SK-N-SH treated with all-trans-retinoic acid at 6 μM for 48 hours (cell line): Measurements from ENCODE around the gene FGD5.

ENCODE experiments used
- ATAC-seq: fragments of 200-7000 bp; cut with Tn5 transposase; 3 replicates; pipeline ENCODE4 v1.9.1; 2020; ENCODE audit warnings: mild to moderate bottlenecking, moderate library complexity
- ARNTL ChIP-seq: fragments of 450-650 bp; formaldehyde crosslinking; IDR thresholded peaks from 2 replicates; pipeline ENCODE4 v1.5.0; 2020; ENCODE audit warnings: low read depth, mild to moderate bottlenecking, moderate library complexity, borderline replicate concordance
- BACH2 ChIP-seq: fragments of 250-450 bp; sonication (Bioruptor Pico); IDR thresholded peaks from 2 replicates; pipeline ENCODE4 v1.9.0; 2021; ENCODE audit warnings: mild to moderate bottlenecking, borderline replicate concordance
- CSDC2 ChIP-seq: fragments of 250-450 bp; sonication (Bioruptor Pico); IDR thresholded peaks from 2 replicates; pipeline ENCODE4 v1.5.0; 2020; ENCODE audit warnings: mild to moderate bottlenecking, moderate library complexity
- ESRRG ChIP-seq: fragments of 250-450 bp; sonication (Bioruptor Pico); IDR thresholded peaks from 2 replicates; pipeline ENCODE4 v1.6.1; 2021; ENCODE audit warnings: mild to moderate bottlenecking
- GLIS3 ChIP-seq: fragments of 250-450 bp; sonication (Bioruptor Pico); IDR thresholded peaks from 2 replicates; pipeline ENCODE4 v1.5.0; 2020; ENCODE audit warnings: mild to moderate bottlenecking, moderate library complexity
- ISL1 ChIP-seq: fragments of 250-450 bp; sonication (Bioruptor Pico); IDR thresholded peaks from 2 replicates; pipeline ENCODE4 v2.1.2; 2022; ENCODE audit warnings: mild to moderate bottlenecking, moderate library complexity
- OSR1 ChIP-seq: fragments of 250-450 bp; sonication (Bioruptor Pico); IDR thresholded peaks from 2 replicates; pipeline ENCODE4 v1.8.0; 2022; ENCODE audit warnings: moderate library complexity, mild to moderate bottlenecking, inconsistent platforms
- POU6F1 ChIP-seq: fragments of 250-450 bp; sonication (Bioruptor Pico); IDR thresholded peaks from 2 replicates; pipeline ENCODE4 v1.8.0; 2021; ENCODE audit warnings: low read depth, mild to moderate bottlenecking, moderate library complexity, borderline replicate concordance
- PPARA ChIP-seq: fragments of 250-450 bp; sonication (Bioruptor Pico); IDR thresholded peaks from 2 replicates; pipeline ENCODE4 v1.5.0; 2020; ENCODE audit warnings: mild to moderate bottlenecking, borderline replicate concordance
- RARB ChIP-seq: fragments of 250-450 bp; sonication (Bioruptor Pico); IDR thresholded peaks from 2 replicates; pipeline ENCODE4 v1.8.0; 2021; ENCODE audit warnings: mild to moderate bottlenecking, moderate library complexity
- SNAI2 ChIP-seq: fragments of 250-450 bp; sonication (Bioruptor Pico); IDR thresholded peaks from 2 replicates; pipeline ENCODE4 v1.5.0; 2020; ENCODE audit warnings: mild to moderate bottlenecking, moderate library complexity
- TCF4 ChIP-seq: fragments of 250-450 bp; sonication (Bioruptor Pico); IDR thresholded peaks from 2 replicates; pipeline ENCODE4 v1.8.0; 2021; ENCODE audit warnings: mild to moderate bottlenecking, moderate library complexity, borderline replicate concordance
- TOX ChIP-seq: fragments of 250-450 bp; sonication (Bioruptor Pico); IDR thresholded peaks from 2 replicates; pipeline ENCODE4 v1.8.0; 2021; ENCODE audit warnings: mild to moderate bottlenecking, moderate library complexity, borderline replicate concordance
- ZC3H10 ChIP-seq: fragments of 250-450 bp; sonication (Bioruptor Pico); IDR thresholded peaks from 2 replicates; pipeline ENCODE4 v1.5.1; 2021; ENCODE audit warnings: mild to moderate bottlenecking, moderate library complexity
- ZFP3 ChIP-seq: fragments of 250-450 bp; sonication (Bioruptor Pico); IDR thresholded peaks from 2 replicates; pipeline ENCODE4 v1.5.0; 2020; ENCODE audit warnings: mild to moderate bottlenecking, moderate library complexity
- ZFP30 ChIP-seq: fragments of 450-650 bp; formaldehyde crosslinking; IDR thresholded peaks from 2 replicates; pipeline ENCODE4 v1.5.0; 2022; ENCODE audit warnings: mild to moderate bottlenecking, moderate library complexity
- ZNF565 ChIP-seq: fragments of 450-650 bp; formaldehyde crosslinking; conservative IDR thresholded peaks from 2 replicates; pipeline ENCODE4 v1.5.0; 2020; ENCODE audit warnings: low read depth, mild to moderate bottlenecking, moderate library complexity
- ZNF70 ChIP-seq: fragments of 450-650 bp; formaldehyde crosslinking; IDR thresholded peaks from 2 replicates; pipeline ENCODE4 v1.5.0; 2020; ENCODE audit warnings: mild to moderate bottlenecking, moderate library complexity
- ZNF8 ChIP-seq: fragments of 450-650 bp; formaldehyde crosslinking; IDR thresholded peaks from 2 replicates; pipeline ENCODE4 v1.5.0; 2020; ENCODE audit warnings: mild to moderate bottlenecking, moderate library complexity
- TF ChIP-seq, protein P1 (sequence below): fragments of 250-450 bp; sonication (Bioruptor Pico); IDR thresholded peaks from 2 replicates; pipeline ENCODE4 v1.5.1; 2021; ENCODE audit warnings: mild to moderate bottlenecking, moderate library complexity
- TF ChIP-seq, protein P2 (sequence below): fragments of 250-450 bp; sonication (Bioruptor Pico); IDR thresholded peaks from 2 replicates; pipeline ENCODE4 v1.8.0; 2020; ENCODE audit warnings: mild to moderate bottlenecking, moderate library complexity, borderline replicate concordance
- TF ChIP-seq, protein P3 (sequence below): fragments of 250-450 bp; sonication (Bioruptor Pico); IDR thresholded peaks from 2 replicates; pipeline ENCODE4 v1.5.0; 2020; ENCODE audit warnings: mild to moderate bottlenecking, moderate library complexity

The FGD5 gene

DNA sequence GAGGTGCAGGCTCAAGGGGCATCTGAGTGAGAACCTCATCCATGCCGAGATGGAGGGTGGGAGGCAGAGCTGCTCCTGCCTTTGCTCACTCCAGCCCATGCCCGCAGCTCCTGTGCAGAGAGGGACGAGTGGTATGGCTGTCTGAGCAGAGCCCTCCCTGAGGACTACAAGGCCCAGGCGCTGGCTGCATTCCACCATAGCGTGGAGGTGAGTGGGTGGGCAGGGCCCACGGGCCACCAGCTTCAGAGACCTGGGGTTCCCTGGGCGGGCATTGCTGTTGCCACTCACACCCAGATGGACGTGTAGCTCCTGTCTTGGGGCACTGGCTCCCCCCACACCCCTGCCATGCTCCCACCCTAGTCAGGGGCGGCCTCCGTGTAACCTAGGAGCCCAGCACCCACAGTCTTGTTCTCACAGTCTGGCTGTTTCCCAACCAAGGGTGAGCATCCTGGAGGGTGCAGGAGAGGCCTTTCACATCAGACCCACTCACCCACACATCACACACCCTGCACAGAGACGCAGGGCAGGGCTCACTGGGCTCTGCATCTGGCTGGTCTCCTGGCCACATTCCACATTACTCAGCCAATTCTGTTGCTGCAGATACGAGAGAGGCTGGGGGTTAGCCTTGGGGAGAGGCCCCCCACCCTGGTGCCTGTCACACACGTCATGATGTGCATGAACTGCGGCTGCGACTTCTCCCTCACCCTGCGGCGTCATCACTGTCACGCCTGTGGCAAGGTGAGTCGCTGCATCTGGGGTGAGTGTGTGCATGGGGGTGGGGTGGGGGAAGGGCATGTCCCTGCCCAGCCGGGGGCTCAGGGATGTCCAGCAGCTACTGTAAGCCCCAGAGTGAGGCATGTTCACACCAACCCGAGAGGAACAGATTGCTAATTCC, 103.3 kb downstream of the FGD5 start:
- ATAC-seq = no peak

DNA sequence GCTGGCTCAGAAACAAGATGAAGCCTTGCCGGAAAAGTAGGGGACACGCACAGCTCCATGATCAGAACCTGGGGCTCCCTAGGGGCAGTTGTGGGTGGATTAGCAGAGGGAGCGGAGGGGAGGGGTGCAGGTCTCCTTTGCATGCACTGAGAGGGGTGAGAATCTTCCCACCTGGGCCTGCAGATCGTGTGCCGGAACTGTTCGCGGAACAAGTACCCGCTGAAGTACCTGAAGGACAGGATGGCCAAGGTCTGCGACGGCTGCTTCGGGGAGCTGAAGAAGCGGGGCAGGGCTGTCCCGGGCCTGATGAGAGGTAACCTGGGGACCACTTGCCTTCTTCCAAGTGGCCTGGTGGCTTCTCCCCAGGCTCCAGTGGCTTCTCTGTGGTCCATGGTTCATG, 104.1 kb downstream of the FGD5 start:
- no peak for ATAC-seq
- TF ChIP-seq ZNF8 (CRISPR knock-in tag) (no peak), ARNTL (no peak), GLIS3 (CRISPR knock-in tag) (no peak), ISL1 (CRISPR knock-in tag) (no peak), TCF4 (CRISPR knock-in tag) (no peak), PPARA (CRISPR knock-in tag) (no peak), ESRRG (no peak), RARB (no peak), ZNF565 (CRISPR knock-in tag) (no peak), OSR1 (CRISPR knock-in tag) (no peak), TOX (CRISPR knock-in tag) (no peak), ZFP3 (CRISPR knock-in tag) (no peak), POU6F1 (CRISPR knock-in tag) (no peak), SNAI2 (CRISPR knock-in tag) (no peak), ZC3H10 (no peak), BACH2 (CRISPR knock-in tag) (no peak), CSDC2 (CRISPR knock-in tag) (no peak)
- TF ChIP-seq, protein P1, sequence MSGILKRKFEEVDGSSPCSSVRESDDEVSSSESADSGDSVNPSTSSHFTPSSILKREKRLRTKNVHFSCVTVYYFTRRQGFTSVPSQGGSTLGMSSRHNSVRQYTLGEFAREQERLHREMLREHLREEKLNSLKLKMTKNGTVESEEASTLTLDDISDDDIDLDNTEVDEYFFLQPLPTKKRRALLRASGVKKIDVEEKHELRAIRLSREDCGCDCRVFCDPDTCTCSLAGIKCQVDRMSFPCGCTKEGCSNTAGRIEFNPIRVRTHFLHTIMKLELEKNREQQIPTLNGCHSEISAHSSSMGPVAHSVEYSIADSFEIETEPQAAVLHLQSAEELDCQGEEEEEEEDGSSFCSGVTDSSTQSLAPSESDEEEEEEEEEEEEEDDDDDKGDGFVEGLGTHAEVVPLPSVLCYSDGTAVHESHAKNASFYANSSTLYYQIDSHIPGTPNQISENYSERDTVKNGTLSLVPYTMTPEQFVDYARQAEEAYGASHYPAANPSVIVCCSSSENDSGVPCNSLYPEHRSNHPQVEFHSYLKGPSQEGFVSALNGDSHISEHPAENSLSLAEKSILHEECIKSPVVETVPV (CRISPR knock-in tag) = no peak
- TF ChIP-seq, protein P2, sequence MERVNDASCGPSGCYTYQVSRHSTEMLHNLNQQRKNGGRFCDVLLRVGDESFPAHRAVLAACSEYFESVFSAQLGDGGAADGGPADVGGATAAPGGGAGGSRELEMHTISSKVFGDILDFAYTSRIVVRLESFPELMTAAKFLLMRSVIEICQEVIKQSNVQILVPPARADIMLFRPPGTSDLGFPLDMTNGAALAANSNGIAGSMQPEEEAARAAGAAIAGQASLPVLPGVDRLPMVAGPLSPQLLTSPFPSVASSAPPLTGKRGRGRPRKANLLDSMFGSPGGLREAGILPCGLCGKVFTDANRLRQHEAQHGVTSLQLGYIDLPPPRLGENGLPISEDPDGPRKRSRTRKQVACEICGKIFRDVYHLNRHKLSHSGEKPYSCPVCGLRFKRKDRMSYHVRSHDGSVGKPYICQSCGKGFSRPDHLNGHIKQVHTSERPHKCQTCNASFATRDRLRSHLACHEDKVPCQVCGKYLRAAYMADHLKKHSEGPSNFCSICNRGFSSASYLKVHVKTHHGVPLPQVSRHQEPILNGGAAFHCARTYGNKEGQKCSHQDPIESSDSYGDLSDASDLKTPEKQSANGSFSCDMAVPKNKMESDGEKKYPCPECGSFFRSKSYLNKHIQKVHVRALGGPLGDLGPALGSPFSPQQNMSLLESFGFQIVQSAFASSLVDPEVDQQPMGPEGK = no peak

More for the DNA sequence above, 103.3 kb downstream of the FGD5 start:
- TF ChIP-seq OSR1 (CRISPR knock-in tag) (no peak), RARB (no peak), TCF4 (CRISPR knock-in tag) (no peak), SNAI2 (CRISPR knock-in tag) (no peak), PPARA (CRISPR knock-in tag) (no peak)
- TF ChIP-seq, protein P2 = no peak

- ATAC-seq = no peak
Measured at GRCh38 chr3:14923476-14923875, 104.7 kb downstream of the FGD5 start.

More at GRCh38 chr3:14923476-14923875, 104.7 kb downstream of the FGD5 start:
- no peak for TF ChIP-seq CSDC2 (CRISPR knock-in tag)
- TF ChIP-seq RARB = no peak
- TF ChIP-seq TCF4 (CRISPR knock-in tag) = no peak
- TF ChIP-seq ZFP30 (CRISPR knock-in tag) = no peak
- no peak for TF ChIP-seq ZNF70 (CRISPR knock-in tag)
- TF ChIP-seq, protein P1 (CRISPR knock-in tag) = no peak
- TF ChIP-seq ZNF8 (CRISPR knock-in tag) = no peak
- TF ChIP-seq GLIS3 (CRISPR knock-in tag) = no peak
- TF ChIP-seq, protein P3, sequence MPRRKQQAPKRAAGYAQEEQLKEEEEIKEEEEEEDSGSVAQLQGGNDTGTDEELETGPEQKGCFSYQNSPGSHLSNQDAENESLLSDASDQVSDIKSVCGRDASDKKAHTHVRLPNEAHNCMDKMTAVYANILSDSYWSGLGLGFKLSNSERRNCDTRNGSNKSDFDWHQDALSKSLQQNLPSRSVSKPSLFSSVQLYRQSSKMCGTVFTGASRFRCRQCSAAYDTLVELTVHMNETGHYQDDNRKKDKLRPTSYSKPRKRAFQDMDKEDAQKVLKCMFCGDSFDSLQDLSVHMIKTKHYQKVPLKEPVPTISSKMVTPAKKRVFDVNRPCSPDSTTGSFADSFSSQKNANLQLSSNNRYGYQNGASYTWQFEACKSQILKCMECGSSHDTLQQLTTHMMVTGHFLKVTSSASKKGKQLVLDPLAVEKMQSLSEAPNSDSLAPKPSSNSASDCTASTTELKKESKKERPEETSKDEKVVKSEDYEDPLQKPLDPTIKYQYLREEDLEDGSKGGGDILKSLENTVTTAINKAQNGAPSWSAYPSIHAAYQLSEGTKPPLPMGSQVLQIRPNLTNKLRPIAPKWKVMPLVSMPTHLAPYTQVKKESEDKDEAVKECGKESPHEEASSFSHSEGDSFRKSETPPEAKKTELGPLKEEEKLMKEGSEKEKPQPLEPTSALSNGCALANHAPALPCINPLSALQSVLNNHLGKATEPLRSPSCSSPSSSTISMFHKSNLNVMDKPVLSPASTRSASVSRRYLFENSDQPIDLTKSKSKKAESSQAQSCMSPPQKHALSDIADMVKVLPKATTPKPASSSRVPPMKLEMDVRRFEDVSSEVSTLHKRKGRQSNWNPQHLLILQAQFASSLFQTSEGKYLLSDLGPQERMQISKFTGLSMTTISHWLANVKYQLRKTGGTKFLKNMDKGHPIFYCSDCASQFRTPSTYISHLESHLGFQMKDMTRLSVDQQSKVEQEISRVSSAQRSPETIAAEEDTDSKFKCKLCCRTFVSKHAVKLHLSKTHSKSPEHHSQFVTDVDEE (CRISPR knock-in tag) = no peak
- no peak for TF ChIP-seq ISL1 (CRISPR knock-in tag)
